HG03565 (cell line): ENCODE data around the gene PGLYRP1.

Experiments used
- ATAC-seq: cut with Tn5 transposase; IDR thresholded peaks from one replicate; pipeline ENCODE4 v1.9.1; 2021; ENCODE audit warnings: mild to moderate bottlenecking, moderate library complexity; ENCODE audit not compliant: unreplicated experiment

PGLYRP1 gene, protein sequence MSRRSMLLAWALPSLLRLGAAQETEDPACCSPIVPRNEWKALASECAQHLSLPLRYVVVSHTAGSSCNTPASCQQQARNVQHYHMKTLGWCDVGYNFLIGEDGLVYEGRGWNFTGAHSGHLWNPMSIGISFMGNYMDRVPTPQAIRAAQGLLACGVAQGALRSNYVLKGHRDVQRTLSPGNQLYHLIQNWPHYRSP

DNA sequence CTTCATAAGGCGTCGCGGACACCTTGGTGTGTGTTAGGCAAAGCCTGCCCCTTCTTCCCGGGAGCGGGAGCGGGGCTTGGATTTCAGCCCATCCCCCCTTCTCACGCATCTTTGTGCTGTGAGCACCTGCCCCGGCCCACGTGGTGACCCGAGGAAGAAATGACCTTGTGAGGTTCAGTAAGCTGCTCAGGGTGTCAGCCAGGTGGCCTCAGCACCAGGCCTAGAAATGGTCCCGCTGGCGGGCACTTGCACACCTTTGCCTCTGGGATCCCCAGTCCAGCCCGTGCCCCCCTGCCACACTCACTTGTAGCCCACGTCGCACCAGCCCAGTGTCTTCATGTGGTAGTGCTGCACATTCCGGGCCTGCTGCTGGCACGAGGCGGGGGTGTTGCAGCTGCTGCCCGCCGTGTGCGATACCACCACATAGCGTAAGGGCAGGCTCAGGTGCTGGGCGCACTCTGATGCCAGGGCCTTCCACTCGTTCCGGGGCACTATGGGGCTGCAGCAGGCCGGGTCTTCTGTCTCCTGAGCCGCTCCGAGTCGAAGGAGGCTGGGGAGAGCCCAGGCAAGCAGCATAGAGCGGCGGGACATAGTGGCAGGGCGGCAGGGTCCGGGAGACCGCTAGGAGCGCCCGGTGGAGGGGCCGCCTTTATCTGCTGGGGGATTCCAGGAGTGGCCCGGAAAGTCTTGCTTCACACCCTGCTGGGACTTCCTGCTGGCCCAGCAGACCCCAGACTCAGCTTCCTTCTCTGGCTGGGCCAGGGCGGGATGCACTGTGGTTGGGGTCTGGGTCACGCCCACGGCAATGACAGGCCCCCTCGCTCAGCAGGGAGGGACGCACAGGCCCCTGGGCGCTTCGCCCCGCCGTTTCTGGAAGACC is at the start of gene PGLYRP1:
PGLYRP1 (minus strand) TSS at position 623 of the 880 bp plus-strand sequence; CDS start at position 591, 32 bp downstream.
- ATAC-seq, result no peak

DNA sequence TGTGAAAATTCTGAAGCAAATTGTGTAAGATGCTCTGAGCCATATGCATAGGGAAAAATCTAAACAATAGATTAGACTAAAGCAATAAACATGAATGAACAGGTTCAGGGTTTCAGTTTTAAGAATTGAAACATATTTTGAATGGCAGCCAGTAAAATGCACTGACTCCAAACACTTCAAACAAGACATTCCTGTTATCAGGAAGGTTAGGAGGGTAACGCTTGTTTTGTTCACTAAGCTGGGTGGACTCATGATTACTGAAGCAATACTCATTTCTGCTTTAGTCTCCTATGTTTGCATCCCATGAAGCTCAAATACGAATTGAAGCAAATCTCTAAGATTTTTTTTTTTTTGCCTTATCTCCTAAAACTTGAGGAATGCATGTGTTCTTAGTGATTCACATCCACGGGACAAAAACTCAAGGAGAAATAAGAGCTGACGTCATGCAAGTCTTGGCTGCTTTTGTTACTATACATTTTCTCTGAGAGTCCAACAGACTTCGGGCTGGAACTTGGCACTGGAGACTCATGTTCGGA is 47.0 kb upstream of the PGLYRP1 start:
- ATAC-seq, result no peak

DNA sequence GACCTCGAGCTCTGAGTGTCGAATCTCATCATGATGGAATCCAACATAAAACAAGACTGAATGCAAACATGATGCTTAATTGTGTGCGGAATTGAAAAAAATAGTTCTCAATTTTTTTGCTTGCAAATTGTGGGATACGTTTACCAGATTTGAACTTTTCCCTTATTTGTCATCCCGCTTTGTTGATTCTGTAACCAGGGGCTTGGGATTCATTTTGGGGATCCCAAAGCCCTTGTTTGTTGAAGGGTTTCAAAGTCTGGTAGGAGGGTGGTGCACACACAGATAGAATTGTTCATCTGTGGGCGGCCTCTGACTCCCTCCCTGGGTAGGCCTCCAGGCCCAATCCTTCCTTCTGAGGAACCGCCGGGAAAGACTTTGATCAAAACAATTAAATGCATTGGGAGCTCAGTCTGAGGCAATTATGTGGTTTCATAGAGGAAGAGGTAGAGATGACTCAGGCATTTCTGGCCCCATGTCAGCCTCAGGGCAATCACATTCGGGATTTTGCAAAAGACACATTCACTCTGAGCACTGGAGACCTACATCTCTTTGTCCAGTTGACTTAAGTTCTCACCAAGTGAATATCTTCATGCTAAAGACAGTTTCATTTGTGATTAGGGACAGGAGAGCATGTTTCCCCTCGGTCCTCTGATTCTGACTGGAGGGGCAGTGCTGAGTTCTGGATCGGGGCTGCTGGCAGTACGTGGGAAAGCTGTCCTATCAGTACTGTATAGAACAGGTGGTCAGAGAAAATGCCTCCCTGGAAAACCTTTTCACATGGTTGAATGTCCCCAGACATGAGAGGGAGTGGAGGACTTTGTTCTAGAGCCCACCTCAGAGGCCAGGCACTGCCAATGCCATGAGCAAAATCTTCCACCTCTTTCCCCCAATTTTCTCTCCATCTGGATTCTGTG is 45.7 kb upstream of the PGLYRP1 start:
- no peak for ATAC-seq

DNA sequence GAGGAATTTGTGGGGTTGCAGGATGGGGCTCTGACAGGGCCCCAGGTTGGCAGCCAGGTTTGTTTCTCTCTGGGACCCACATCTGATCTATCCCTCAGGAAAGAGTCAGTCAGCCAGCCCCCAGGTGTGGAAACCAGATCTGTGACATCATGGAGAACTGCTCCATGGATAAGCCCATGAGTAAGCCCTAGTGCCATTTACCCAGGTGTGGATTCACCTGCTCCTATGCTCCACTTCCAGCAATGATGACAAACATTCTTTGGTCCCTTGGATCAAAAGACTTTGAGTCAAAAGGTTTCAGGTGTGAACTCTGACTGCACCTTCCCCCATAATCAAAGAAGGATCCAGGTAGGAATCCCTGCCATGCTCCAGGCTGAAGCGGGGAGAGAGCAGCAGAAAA is 44.8 kb upstream of the PGLYRP1 start:
- no peak for ATAC-seq

DNA sequence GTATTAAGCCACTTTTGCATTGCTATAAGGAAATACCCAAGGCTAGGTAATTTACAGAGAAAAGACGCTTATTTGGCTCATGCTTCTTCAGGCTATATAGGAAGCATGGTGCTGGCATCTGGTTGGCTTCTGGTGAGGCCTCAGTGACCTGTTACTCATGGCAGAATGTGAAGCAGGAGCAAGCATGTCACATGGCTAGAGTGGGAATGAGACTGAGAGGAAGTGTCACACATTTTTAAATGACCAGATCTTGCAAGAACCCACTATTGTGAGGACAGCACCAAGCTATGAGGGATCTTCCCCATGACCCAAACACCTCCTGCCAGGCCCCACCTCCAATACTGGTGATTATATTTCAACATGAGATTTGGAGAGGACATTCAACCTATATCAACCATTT is 43.6 kb upstream of the PGLYRP1 start:
- ATAC-seq, result no peak

DNA sequence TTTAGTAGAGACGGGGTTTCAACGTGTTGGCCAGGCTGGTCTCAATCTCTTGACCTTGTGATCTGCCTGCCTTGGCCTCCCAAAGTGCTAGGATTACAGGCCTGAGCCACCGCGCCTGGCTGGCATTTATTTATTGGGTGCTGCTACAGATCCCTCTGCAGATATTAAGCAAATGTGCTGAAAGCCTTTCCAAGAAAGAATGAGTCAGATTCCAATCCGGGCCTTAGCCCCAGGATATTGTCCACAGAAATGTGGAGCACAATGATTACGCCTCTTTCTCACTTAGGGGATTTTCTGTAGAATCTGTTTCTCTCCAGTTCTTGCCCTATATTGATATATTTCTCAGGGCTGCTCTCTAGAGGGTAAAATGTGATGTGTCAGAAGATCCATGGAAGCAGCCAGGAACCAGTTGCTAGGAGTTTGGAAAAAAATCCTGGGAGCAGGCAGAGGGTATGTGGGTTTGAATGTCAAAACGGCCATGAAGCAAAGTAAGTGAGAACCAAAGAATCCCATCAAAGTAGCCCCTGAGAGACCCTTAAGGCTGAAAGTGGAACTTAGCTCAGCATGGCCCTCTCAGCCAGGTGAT is 42.7 kb upstream of the PGLYRP1 start:
- ATAC-seq, result no peak

DNA sequence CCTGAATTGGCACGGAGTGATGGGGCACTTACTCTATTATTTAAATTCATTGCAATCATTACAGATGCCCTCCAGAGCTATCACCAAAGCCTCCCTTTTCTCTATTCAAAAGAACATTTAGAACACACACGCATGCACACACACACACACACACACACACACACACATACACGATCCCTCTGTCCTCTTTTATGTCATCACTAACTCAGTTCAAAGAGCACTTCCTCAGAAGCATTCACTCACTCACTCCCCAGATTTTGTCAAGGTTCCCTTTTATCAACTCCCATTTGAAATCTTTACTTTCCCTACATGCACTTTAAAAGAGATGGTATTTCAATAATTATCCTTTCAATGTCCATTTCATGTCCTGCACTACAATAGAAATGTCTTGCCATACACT is 40.3 kb upstream of the PGLYRP1 start:
- no peak for ATAC-seq

DNA sequence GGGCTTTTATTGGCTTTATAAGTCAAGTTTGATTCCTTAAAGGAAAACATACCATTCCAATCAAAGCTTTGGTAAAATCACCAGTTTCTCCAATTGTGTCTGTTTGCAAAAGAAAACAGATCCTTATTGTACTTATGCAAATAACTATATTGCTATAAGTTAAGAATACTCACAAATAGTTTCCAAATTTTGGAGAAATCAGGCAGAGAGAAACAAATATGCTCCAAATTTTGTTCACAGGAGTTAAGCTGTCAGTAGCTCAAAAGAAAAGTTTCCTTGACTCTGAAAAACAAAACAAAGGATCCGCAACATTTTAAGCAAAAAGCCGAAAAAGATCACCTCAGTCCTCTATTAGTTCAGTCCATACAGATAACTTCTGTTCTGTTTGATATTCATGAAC is 37.2 kb upstream of the PGLYRP1 start:
- ATAC-seq, result no peak

DNA sequence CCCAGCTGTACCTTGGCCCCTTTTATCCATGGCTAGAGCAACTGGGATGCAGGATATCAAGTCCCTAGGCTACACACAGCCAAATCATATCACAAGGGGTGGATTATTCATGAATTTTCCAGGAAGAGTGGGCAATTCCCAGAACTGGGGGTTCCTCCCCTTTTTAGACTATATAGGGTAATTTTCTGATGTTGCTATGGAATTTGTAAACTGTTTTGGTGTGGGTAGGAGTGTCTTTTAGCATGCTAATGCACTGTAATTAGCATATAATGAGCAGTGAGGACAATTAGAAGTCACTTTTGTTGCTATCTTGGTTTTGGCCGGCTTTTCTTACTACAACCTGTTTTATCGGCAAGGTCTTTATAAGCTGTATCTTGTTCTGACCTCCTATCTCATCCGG is 35.9 kb upstream of the PGLYRP1 start:
- no peak for ATAC-seq

DNA sequence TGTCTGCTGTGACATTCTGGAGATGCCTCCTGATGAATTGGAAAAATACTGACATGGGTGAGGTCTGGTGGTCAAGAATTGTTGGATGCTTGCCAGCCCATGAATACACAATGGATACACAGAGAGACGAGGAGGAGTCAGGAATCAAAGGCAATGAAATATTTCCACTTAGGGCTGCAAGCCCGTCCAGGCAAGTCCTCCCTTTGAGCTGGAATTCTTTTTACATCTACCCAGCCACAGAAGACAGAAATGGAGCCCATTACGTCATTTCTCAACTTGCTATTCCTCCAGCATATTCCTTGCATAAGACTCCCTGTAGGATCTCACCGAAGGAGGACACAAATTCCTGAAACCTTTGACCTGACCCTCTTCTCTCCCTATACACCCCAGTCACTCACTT is 33.7 kb upstream of the PGLYRP1 start:
- ATAC-seq, result no peak

DNA sequence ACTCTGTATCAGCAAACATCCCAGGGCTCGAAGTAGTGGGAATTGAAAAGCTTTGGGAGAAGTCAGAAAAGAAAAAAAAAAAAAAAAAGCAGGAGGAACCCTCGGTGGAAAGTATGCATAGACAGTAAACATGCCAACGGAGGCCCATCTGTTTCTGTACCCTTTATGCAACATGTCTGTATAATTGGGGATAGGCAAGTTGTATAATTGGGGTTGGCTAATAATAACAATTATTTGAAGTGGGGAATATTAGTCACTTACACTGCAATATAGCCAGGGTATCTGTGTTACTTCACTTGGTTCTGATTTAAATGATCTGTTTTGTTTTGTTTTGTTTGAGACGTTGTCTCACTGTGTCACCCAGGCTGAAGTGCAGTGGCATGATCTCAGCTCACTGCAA is 30.0 kb upstream of the PGLYRP1 start:
- no peak for ATAC-seq

DNA sequence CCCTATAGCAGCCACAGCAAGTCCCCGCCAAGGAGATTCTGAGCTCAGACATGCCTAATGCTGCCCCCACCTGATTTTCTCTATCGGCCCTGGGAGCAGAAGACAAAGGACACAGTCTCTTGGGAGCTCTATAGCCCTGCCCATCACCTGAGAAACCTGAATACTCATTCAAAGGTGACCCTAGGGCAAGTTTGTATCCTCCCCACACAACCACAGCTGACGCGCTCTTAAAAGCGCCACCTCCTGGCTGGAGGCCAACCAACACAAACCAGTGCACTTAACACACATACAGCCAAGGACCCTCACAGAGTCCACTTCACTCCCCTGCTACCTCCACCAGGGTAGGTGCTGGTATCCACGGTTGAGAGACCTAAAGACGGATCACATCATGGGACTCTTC is 26.7 kb upstream of the PGLYRP1 start:
- ATAC-seq, result no peak

DNA sequence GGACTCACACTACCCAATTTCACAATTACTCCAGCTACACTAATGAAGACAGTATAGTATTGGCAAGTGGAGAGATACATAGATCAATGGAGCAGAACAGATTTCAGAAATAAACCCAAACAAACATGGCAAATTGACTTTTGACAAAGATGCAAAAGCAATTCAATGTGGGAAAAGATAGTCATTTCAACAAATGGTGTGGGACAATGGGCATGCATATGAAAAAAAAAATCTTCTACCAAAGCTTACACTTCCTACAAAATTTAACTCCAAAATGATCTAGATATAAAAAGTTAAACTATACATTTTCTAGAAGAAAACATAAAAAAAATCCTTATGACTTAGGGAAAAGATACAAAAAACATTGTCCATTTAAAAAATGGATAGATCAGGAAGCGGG is 20.7 kb upstream of the PGLYRP1 start:
- no peak for ATAC-seq

DNA sequence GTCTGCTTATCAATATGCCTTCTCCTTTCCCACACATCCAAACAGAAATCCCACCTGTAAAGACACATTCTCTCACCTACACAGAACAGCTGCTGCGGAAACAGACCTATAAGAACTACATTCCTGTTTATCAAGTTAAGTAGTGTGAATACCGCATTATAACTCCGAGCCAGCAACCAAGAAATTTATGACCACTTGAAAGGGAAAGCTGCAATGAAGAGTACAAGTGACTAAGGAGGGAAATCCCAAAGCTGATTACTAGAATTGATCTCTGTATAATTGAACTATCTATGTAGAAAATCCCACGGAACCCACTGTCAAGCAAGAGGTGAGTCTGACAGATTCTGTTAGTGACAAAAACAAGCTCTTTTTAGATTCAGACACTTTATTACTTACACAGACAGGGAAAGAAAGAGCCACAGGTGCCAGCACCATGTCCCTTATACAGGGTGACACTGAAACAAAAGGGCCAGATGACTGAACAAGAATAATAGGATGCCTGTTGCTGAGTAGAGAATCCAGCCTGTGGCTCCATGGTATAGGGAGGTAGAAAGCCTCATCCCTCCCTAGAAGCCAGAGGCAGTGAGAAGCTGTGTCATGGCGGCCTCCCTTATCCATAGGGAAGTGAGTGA is 19.5 kb upstream of the PGLYRP1 start:
- no peak for ATAC-seq

DNA sequence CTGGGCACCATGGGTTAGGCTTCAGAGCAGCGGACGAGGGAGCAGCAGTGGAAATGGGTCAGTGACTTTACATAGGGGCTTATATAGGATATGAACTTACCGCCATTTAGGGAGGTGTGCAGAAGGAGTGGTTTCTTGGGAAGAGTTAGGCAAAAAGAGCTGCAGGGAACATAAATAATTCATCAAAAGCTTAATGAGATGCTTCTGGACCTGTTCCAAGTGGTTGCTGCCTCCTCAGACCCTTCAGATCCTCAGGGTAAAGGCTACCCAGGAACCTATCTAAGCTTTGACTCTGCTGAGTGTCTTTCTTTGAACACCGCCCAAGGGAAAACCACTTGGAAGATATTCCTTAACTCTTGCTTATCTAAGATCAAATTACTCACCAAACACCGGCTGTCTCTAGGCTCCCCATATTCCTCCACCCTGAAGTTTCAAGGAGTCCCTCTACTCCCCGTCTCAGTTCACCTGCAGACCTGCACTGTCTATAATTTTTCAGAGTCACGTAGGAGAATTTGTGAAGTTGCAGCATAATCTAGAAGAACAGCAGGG is 18.2 kb upstream of the PGLYRP1 start, which contains the start of gene IGFL4:
IGFL4 (minus strand) TSS at position 51 of the 549 bp plus-strand sequence; CDS start at position 11, 40 bp downstream.
- ATAC-seq, result no peak

DNA sequence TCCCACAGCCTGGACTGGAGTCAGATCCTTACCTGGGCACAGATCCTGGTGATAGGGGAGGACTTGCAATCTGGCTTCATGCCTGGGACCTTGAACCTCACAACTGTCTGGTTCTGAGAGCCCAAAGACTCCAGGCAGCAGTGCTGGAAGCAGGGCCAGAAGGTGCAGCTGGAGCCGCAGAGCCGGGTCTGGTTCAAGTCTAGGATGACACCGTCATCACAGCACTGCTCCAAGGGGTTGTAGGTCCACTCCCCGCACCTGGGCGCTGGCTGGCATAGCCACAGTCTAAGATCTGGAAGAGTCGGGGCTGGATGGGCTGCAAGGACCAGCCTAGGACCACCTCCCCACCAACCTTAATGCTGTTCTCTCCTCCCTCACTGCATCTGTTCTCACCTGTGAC is 17.3 kb upstream of the PGLYRP1 start:
- no peak for ATAC-seq

DNA sequence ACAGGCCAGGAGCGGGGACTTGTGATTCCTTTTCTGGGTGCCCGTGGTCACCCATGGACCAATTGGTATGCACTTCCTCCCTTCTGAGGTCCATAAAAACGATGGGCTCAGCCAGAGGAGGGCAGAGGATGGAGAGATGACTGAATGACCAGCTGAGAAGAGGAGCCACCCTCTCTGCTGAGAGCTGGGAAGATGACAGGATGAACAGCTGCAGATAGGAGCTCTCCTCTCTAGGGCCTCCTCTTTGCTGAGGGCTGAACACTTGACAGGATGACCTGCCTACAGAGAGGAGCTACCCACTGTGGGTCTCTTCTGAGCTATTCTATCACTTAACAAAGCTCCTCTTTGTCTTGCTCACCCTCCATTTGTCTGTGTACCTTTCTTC is 13.9 kb upstream of the PGLYRP1 start:
- no peak for ATAC-seq

DNA sequence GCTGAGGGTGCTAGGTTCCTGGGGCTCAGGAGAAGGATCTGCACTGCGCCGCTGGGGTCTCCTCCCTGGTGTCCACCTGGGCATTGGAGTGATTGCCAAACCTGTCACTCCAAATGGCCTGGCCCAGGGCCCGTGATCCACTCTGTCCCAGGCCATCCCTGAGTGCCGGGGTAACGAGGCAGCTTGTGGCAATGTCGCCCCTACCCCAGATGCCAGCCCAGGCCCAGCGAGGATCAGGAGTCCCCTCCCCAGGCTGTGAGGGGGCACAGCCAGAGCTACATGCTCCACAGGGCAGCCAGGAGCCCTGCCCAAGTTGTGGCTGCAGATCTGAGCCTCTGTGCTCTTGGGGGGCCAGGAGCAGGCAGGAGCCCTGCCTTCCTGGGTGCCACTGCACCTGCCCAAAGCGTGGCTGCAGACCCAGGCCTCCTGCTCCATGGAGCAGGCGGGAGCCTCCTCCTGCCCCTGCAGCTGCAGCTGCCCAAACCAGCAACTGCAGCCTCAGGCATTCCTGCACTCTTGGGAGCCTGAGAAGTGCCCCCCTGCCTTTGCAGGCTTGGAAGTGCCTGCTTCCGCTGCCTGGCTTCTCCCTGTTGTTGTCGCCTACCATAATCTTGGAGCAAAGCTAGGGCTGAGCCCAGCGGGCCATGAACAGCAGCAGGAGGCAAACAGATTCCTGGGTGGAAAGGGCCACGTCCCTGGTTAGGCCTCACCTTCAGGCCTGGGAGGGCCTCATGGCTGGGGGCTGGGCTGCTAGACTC is 13.3 kb upstream of the PGLYRP1 start:
- ATAC-seq, result no peak

DNA sequence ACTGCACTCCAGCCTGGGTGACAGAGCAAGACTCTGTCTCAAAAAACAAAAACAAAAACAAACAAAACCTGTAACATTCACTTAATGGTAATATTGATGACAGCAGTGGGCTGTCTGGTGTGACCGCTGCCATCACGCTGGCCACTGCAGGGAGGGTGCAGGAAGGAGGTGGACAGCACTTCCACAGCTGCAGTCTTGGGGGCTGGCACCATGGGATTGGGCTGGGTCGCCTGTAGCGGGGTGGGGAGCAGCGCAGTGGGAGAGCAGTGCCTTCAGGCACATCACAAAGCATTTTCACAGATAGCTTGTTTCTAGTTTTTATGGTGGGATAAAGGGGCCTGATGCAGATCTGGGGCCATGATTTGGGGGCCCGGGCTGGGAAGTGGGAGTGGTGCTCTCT is 12.7 kb upstream of the PGLYRP1 start:
- no peak for ATAC-seq
